HG03108 (cell line): ENCODE measurements around the gene BCR.
"Not testable (repeated sequence)": the region's sequence is repeated elsewhere in the genome, so short reads cannot be mapped to it uniquely, and the experiment has no call there.

Experiments used
- ATAC-seq: cut with Tn5 transposase; IDR thresholded peaks from one replicate; pipeline ENCODE4 v1.9.1; 2021; ENCODE audit warnings: moderate library complexity; ENCODE audit not compliant: unreplicated experiment

The BCR gene

DNA sequence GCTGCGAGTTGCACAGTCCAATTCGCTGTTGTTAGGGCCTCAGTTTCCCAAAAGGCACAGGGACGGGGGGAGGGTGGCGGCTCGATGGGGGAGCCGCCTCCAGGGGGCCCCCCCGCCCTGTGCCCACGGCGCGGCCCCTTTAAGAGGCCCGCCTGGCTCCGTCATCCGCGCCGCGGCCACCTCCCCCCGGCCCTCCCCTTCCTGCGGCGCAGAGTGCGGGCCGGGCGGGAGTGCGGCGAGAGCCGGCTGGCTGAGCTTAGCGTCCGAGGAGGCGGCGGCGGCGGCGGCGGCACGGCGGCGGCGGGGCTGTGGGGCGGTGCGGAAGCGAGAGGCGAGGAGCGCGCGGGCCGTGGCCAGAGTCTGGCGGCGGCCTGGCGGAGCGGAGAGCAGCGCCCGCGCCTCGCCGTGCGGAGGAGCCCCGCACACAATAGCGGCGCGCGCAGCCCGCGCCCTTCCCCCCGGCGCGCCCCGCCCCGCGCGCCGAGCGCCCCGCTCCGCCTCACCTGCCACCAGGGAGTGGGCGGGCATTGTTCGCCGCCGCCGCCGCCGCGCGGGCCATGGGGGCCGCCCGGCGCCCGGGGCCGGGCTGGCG is at the start of gene BCR:
Gene BCR (plus strand): TSS at position 209 of the 592 bp plus-strand sequence. CDS start 452 bp downstream, outside the sequence.
- ATAC-seq: no peak

DNA sequence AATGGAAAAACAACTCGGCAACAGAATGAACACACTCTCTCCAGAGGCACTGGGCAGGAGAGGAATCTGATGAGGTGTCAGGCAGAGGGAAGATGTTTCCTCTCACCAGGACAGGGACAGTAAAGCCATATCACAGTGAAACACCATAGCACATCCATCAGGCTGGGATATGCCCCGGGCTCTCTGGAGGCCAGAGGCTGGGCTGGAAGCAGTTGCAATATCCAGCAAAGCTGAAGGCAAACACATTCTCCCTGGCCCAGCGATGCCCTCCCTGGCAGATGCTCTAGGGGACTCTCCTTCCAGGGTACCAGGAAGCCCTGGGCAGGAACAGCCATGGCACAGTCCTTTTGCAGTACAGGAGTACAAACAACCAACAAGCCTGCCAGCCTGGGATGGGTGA is 49.6 kb upstream of the BCR start:
- ATAC-seq: no peak

DNA sequence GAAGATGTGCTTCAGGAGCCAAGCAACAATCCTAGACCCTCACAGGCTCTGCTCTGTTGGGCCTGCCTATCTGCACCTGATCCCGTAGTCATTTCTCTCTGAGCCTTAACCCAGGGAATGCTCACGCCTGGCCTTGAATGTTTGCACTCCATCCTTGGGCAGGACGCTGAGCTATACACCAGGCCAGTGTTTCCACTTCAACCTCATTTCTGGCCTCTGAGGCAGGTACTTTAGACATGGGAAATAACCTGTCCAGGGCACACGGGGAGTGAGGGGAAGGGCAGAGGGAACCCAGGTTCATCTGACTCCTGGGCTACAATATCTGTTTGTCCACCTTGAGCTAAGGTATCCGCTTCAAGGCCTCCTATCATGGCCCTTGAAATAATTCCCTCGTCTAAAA is 48.4 kb upstream of the BCR start:
- ATAC-seq: no peak

DNA sequence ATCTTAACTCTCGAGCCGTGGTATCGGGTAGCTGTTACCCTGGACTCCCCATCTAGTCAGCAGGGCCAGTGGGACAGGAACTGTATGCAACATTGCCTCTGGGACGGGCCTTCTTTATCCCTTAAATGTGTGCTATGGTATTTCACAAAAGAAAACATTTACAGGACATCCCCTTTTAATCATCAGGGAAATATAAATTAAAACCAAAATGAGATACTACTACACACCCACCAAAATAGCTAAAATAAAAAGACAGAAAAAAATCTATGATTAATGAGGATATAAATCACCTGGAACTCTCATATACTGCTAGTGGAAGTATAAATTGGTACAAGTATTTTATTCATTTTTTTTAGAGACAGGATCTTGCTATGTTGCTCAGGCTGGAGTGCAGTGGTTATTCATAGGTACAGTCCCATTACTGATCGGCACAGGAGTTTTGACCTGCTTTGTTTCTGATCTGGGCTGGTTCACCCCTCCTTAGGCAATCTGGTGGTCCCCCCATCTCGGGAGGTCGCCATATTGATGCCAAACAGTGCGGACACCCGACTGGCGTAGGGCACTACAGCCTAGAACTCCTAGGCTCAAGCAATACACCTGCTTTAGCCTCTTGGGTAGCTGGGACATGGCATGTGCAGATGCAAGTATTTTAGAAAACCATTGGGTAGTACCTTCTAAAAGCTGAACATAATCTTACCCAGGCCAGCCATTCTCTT is 47.8 kb upstream of the BCR start:
- ATAC-seq: no peak

DNA sequence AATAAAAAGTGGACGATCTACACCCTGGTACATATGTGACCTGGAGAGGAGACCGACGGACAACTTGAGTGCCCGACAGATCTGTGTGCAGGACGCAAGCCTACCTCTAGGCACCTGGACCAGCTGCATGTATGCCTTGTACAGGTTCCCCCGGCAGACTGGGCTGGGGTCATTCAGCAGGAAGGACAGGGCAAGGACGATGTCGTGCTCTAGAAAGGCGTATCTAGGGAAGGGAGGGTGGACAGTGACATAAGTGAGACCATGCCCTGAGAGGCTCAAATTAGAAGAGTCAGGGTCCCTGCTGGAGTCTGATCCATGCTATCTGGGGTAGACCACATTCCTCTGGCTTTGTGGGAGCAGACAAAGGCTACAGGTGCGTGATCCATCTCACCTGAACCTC is 46.4 kb upstream of the BCR start:
- no peak for ATAC-seq

DNA sequence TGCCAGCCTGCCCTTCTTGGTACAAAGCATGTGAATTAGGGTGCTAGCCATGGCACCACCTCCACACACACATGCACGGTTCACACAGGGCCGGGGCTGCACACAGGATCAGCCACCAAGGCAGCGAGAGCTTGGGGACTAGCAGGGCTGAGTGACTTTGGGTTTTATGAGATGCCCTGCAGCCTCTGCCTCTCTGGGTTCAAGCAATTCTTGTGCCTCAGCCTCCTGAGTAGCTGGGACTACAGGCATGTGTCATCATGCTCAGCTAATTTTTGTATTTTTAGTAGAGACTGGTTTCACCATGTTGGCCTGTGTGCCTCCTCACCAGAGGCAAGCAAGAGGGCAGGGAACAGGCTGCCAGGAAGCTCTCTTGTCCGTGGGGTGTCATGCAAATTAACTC is 43.3 kb upstream of the BCR start:
- ATAC-seq: not testable (repeated sequence)

DNA sequence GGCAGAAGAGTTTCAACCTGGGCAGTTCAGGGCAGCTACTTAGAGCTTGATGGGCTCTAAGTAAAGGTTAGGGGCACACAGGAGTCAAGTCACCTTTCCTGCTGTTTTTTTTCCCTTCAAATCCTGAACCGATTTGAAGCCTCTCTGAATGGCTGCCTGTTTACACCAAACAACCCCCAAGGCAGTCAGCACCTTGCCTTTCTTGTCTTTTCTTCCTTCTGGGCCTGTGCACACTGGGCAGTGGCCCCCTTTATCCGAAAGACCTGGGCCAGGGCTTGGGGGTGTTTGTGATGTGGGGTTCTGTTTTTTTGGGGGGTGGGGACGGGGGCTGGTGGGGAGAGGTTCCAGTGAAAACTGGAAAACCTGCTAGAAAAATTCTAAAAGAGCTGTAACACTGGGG is 42.8 kb upstream of the BCR start:
- no peak for ATAC-seq

DNA sequence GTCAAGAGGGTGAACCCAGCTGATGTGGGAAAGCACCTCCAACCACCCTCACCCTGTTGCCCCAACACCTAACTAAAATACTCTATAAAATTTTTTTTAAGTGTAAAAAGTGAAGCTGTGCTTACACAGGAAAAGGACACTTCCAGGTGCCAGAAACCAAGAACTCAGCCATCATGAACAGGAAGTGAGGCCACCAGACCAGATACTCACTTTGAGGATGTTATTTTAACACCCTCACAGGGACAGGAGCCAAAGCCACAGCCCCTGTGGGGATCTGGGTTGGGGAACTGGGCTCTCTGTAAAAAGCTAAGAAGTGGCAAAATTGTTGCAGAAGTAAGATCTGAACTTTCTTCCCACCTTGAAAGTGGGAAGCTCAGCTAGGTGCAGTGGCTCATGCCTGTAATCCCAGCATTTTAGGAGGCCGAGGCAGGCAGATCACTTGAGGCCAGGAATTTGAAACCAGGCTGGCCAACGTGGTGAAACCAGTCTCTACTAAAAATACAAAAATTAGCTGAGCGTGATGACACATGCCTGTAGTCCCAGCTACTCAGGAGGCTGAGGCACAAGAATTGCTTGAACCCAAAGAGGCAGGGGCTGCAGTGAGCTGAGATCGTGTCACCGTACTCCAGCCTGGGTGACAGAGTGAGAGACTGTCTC is 42.3 kb upstream of the BCR start:
- peak; percentile 46 for ATAC-seq

DNA sequence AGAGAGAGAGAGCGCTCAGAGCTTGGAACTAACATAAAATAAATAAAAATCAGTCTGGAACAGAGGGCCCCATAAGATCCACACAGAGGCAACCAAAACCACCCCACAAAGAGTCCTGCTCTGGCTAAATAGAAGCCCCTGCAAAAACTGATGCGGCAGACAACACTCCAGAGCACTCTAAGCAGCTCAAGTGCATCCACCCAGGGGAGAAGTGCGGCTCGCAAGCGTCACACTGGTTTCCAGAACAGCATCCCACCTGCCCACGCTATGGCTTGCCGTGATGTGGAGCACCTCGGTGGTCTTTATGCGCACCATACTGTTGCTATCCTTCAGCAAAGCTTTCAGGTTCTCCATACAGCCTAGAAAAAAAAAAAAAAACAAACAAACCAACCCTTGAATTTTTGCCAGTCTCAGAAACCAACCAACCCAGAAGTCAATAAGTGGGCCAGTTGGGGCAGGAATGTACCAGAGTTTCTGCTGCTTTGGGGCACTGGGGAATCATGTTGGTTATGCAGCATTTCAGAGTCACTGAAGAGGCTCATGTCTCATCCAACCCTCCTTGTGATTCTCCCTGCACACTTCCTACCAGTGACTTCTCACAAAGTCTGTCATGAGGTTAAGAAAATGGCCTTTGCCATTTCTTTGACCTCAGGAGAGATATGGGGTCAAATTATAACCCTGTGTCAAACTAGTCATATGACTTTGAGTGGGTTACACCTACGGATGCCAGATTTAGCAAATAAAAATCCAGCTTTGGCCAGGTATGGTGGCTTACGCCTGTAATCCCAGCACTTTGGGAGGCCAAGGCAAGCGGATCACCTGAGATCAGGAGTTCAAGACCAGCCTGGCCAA is 41.5 kb upstream of the BCR start:
- ATAC-seq: no peak

DNA sequence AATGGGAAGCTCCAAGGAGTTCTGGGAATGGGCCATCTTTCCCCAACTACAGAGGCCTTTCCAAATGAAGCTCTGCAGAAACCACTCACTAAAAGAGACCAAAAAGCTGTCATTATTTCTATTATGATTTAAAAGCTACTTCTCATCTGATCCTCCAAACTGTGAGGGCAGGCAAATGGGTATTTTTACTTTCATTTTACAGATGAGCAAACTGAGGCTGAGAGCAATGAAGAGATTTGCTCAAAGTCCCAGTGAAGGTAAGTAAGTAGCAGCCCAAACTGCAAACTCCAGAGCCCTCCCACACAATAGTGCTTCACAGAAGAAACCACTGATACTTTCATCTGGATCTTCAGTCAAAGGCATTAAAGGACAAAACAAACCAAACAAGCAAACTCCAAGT is 39.9 kb upstream of the BCR start:
- no peak for ATAC-seq

DNA sequence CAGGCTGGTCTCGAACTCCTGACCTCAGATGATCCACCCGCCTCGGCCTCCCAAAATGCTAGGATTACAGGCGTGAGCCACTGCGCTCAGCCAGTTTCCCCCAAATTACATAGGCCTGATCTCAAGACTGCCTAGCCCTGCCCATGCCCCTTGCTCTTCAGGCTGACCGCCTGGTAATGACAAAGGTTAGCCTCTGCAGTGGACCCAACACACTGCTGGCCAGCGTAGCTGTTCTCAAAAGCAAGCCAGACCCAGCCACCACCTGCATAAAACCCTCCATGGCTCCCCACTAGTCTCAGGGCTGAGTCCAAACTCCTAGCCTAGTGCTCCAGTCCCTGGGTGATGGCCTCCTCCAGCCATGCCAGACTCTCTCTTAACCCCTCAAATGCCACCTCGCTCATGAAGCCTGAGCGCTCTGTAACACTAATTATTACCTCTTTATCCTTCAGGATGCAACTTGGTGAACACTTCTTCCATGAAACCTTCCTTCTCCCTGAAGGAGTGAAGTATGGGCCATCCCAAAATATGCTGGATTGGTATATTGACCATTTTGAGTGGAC is 37.7 kb upstream of the BCR start:
- ATAC-seq: no peak

DNA sequence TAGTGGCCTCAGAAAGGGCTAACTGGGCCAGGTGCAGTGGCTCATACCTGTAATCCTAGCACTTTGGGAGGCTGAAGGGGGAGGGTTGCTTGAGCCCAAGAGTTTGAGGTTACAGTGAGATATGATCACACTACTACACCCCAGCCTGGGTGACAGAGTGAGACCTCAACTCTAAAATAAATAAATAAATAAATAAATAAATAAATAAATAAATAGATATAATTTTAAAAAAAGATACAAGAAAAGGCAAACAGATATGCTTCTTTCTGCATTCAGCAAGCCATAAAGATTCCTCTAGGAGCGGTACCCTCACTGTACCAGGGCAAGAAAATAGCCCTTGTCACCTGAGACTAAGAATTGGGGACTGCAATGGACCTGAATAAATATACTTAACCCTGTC is 37.2 kb upstream of the BCR start:
- no peak for ATAC-seq

DNA sequence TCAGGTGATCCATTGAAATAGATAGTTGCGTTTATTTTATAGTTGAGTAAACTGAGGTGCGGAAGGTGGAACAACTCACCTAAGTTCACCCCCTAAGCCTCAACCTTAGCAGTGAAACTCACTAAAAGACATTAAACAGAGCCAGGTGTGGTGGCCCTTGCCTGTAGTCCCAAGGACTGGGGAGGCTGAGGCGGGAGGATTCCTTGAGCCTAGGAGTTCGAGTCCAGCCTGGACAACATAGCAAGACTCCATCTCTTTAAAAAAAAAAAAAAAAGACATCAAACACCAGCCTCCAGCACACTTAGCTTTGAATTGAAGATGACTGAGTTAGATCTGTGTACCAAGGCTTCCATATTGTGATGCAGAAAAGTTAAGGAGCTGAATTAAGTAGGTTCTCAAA is 35.9 kb upstream of the BCR start:
- ATAC-seq: no peak

DNA sequence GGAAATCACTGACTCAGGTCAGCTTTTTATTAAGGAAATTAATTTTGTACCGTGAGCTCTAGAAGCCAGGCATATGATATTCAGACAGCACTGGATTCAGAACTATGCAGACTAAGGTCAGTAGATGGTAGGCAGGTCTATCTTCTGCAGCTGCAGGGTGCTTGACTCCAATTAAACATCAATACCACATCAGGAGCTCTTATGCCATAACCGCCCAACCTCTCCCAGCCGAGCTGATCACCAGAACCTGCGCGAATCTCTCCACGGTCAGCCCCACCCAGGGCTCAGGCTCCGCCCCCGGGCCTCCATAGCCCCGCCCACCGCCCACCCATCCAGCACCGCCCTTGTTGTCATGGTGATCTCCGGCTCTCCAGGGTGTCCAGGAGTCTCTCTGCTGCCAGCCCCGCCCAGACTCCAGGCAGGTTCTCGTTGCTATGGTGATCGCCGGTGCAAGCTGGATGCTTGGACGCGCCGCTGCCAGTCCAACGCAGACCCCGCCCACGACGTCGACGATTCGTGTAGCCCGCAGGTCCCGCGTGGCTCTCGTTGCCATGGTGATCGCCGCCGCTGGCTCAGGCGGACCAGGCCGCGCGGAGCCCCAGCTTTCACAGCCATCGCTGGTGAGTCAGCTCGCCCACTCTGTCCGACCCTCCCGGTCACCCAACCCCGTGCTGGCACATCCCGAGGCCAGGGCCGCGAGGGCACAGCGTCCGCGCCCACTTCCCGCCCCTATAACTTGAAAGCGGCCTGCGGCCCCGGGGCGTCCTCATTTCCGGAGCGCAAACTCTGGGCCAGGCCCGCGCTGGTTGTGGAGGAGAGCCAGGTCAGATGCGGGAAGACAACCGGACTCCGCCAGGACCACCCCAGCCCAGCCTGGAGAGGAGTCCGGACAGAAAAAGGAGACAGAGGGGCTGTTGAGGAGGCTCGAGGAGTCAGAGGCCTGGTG is 35.1 kb upstream of the BCR start, which contains the start of gene RAB36:
Gene RAB36 (plus strand): TSS at position 546 of the 946 bp plus-strand sequence. CDS start 1,140 bp downstream, outside the sequence.
- no peak for ATAC-seq

DNA sequence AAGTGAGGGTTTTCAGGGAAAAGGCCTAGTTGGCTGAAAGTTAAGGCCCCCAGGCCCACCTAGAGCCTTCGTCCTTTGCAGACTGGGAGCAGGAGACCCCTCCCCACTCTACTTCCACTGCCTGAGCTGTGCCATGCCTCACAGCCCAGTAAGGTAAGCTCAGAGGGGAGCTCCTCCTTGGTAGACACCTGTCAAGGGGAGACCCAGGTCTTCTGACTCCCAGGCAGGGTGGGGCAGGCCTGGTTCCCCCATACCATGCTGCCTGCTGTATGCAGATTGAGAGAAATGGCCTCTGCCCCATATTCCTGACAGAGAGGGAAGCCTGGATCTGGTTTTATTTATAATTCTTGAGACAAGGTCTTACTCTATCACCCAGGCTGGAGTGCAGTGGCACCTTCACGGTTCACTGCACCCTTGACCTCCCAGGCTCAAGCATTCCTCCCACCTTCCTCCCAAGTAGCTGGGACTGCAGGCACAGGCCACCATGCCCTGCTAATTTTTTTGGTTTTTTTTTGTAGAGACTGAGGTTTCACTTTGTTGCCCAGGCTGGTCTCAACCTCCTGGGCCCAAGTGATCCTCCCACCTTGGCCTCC is 34.3 kb upstream of the BCR start:
- no peak for ATAC-seq

DNA sequence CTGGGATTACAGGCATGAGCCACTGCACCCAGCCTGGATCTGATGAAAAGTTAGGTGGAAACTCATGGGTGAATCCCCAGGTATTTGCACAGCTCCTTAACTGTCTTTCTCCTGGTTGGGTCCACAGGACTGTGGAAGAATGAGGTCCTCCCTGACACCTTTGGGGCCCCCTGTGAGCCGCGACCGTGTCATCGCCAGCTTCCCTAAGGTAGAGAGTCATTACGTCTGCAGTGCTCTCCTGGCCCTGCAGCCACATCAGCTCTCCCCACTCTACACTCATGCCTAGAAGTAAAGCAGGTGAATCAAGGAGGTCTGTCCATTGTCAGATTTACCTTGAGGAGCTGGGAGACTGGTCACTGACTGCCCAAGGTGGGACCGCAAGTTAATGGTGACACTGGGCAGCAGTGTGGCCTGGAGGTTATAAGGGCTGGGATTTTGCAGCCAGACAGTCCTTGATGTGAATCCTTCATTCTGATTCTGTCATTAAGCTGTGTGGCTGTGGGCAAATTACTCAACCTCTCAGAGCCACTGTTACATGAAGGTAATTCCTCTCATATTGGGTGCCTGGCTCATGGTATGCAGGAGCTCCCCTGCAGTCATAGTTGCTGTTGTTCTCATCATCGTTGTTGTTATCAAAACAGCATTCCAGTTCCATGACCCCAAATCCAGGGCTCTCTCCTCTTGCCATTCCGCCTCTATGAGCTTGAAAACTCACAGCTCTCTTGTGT is 33.7 kb upstream of the BCR start:
- ATAC-seq: no peak

DNA sequence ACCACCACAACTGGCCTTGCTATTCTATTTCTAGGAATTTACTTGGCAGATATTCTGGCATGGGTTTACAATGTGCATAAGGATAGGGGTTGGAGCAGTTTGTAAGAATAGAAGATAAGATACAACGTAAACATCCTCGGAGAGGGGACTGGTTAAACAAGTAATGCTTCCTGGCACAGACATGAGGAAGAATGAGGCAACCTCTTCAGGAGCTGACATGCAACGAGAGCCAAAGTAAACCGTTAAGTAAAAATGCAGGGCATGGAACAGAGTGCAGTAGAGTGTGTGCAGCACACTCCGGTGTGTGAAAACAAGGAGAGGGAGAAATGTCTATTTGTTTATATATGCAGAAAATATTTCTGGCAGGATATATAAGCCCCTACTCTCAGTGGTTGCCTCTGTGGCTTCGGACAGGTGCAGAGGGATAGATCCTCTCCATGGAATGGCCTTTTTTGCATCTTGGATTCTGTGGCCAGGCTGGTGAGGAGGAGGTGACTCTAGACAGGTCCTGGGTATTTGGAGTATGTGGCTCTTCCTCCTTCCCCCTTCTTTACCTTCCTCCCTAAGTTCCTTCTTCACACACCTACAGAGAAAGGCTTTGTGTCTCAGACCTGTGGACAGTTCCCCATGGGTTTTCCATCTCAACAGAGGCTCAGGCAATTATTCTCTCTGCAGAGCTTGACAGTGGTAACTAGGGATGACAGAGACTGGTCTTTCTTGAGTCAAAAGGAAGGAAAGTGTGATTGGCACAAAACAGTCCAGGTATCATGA is 32.5 kb upstream of the BCR start:
- ATAC-seq: no peak

DNA sequence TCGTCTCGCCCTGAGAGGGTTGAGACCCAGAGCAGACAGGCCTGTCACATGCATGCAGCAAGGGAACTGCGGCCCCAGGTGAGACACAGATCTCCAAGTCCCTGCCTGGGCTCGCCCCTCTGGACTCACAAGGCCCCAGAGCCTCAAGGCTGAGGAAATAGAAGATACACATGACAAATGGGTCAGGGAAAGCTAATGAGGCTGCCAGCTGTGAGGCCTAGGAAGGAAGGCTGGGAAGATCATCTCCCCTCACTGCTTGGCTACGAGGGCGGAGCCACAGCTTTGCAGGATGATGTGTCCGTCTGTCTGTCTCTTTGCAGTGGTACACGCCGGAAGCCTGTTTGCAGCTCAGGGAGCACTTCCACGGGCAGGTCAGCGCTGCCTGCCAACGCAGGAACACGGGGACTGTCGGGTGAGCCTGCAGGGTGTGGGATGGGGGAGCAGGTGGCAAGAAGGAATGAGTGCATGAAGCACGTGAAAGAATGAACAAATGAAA is 30.5 kb upstream of the BCR start:
- ATAC-seq: no peak
